ENCODE results near the gene B4GALNT4. TPM values are rescaled to one million over a fixed set of nuclear protein-coding genes. Genes with fewer than 3 reads are reported as not detected.

The B4GALNT4 gene
- total and polyA plus RNA-seq, 2 of the 13 experiments (the other 11 are each of a cell fraction or from before 2014, with no cell fraction given) = 30.5 to 50.1 TPM

GRCh38 chr11:355581-356458 lies 13.5 kb upstream of the B4GALNT4 start (continued):
- TF ChIP-seq JDP2 (CRISPR knock-in tag; IDR thresholded peaks at IDR 0.05; ENCODE audit: borderline replicate concordance) = no peak
- no peak for TF ChIP-seq SNAPC2 (CRISPR knock-in tag; IDR thresholded peaks at IDR 0.05)
- no peak for TF ChIP-seq ZNF414 (CRISPR knock-in tag; IDR thresholded peaks at IDR 0.05)
- TF ChIP-seq MLX (CRISPR knock-in tag; IDR thresholded peaks at IDR 0.05) = no peak; the same call in 1 of the 2 replicates
- TF ChIP-seq RFXAP (CRISPR knock-in tag; IDR thresholded peaks at IDR 0.05; ENCODE audit: borderline replicate concordance) = no peak
- TF ChIP-seq KLF13 (CRISPR knock-in tag; IDR thresholded peaks at IDR 0.05) = no peak
- no peak for TF ChIP-seq KLF9 (CRISPR knock-in tag; IDR thresholded peaks at IDR 0.05; ENCODE audit: low read depth)
- TF ChIP-seq NKX3-1 (CRISPR knock-in tag; IDR thresholded peaks at IDR 0.05) = no peak
- TF ChIP-seq ZNF280B (CRISPR knock-in tag; IDR thresholded peaks at IDR 0.05; ENCODE audit: borderline replicate concordance) = no peak; the same call in 1 of the 2 replicates
- no peak for TF ChIP-seq YEATS2 (CRISPR knock-in tag; IDR thresholded peaks at IDR 0.05; ENCODE audit: borderline replicate concordance)
- TF ChIP-seq ZNF572 (CRISPR knock-in tag; IDR thresholded peaks at IDR 0.05) = no peak
- no peak for TF ChIP-seq MATR3 (CRISPR knock-in tag; IDR thresholded peaks at IDR 0.05)
- no peak; the same call in 1 of the 2 replicates for TF ChIP-seq FIP1L1 (IDR thresholded peaks at IDR 0.05; ENCODE audit: borderline replicate concordance, insufficient read depth, low read depth, low read length)
- no peak for TF ChIP-seq THAP9 (CRISPR knock-in tag; IDR thresholded peaks at IDR 0.05; ENCODE audit: borderline replicate concordance)
- peak; percentile 83 for TF ChIP-seq MEIS1 (CRISPR knock-in tag; IDR thresholded peaks at IDR 0.05; ENCODE audit: borderline replicate concordance)
- TF ChIP-seq ZBTB10 (CRISPR knock-in tag; IDR thresholded peaks at IDR 0.05; ENCODE audit: borderline replicate concordance) = peak; percentile 90; the same call in 1 of the 2 replicates
- no peak for TF ChIP-seq CENPT (CRISPR knock-in tag; IDR thresholded peaks at IDR 0.05; ENCODE audit: low read depth)
- TF ChIP-seq NFYB (CRISPR knock-in tag; IDR thresholded peaks at IDR 0.05) = no peak; the same call in 1 of the 2 replicates
- no peak for TF ChIP-seq TCF7L2 (IDR thresholded peaks at IDR 0.05; ENCODE audit: low read depth, low read length)
- no peak for TF ChIP-seq ZNF546 (CRISPR knock-in tag; conservative IDR thresholded peaks at IDR 0.05)
